GM13976 (cell line): ENCODE measurements around the gene GPAT2.
"Not testable (repeated sequence)": the region's sequence is repeated elsewhere in the genome, so short reads cannot be mapped to it uniquely, and the experiment has no call there.

Experiments
- DNase-seq: peaks from one replicate; pipeline ENCODE4 v3.0.0; 2012; ENCODE audit warnings: low spot score
- in situ Hi-C: fragments of 300-500 bp; cut with MboI; formaldehyde crosslinking; loops from one replicate; pipeline ENCODE4 v1.12.0; 2022; ENCODE audit warnings: low sequenced_read_pairs, mixed read lengths, inconsistent platforms; ENCODE audit not compliant: unreplicated experiment
- TF ChIP-seq, protein P1 (sequence below): IDR thresholded peaks from 2 replicates; pipeline ENCODE4 v1.5.1; 2012; ENCODE audit warnings: borderline replicate concordance, mild to moderate bottlenecking; ENCODE audit not compliant: insufficient read depth; ENCODE audit errors: extremely low read depth, missing control alignments, control extremely low read depth

Gene GPAT2

DNA sequence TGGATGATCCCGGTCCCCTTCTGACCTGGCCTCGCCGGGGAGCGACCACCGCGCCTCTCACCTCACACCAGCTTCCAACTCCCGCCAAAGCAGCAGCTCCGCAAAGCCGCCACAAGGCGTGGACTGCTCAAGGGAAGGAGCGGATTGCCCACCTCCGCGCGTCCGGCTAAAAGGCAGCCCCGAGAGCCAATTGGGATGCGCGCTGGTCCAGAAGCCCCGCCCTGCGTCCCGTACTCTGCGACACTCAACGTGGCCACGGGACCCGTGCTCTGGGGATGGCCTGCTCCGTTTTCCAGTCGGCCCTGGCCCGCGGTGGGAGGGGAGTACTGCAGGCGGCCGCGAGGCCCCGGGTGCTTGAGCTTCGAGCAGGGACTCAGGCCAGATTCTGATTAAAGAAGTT lies at the start of gene GPAT2:
Gene GPAT2 (minus strand): TSS at position 125 of the 400 bp plus-strand sequence. CDS start 2,557 bp downstream, outside the sequence.
- DNase-seq, in situ Hi-C loops: not testable (repeated sequence)

GRCh38 chr2:96083989-96084857 lies 49.5 kb upstream of the GPAT2 start:
- DNase-seq, result no peak
- in situ Hi-C loops, result no loop called here
- TF ChIP-seq, protein P1, sequence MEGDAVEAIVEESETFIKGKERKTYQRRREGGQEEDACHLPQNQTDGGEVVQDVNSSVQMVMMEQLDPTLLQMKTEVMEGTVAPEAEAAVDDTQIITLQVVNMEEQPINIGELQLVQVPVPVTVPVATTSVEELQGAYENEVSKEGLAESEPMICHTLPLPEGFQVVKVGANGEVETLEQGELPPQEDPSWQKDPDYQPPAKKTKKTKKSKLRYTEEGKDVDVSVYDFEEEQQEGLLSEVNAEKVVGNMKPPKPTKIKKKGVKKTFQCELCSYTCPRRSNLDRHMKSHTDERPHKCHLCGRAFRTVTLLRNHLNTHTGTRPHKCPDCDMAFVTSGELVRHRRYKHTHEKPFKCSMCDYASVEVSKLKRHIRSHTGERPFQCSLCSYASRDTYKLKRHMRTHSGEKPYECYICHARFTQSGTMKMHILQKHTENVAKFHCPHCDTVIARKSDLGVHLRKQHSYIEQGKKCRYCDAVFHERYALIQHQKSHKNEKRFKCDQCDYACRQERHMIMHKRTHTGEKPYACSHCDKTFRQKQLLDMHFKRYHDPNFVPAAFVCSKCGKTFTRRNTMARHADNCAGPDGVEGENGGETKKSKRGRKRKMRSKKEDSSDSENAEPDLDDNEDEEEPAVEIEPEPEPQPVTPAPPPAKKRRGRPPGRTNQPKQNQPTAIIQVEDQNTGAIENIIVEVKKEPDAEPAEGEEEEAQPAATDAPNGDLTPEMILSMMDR, result no peak

DNA sequence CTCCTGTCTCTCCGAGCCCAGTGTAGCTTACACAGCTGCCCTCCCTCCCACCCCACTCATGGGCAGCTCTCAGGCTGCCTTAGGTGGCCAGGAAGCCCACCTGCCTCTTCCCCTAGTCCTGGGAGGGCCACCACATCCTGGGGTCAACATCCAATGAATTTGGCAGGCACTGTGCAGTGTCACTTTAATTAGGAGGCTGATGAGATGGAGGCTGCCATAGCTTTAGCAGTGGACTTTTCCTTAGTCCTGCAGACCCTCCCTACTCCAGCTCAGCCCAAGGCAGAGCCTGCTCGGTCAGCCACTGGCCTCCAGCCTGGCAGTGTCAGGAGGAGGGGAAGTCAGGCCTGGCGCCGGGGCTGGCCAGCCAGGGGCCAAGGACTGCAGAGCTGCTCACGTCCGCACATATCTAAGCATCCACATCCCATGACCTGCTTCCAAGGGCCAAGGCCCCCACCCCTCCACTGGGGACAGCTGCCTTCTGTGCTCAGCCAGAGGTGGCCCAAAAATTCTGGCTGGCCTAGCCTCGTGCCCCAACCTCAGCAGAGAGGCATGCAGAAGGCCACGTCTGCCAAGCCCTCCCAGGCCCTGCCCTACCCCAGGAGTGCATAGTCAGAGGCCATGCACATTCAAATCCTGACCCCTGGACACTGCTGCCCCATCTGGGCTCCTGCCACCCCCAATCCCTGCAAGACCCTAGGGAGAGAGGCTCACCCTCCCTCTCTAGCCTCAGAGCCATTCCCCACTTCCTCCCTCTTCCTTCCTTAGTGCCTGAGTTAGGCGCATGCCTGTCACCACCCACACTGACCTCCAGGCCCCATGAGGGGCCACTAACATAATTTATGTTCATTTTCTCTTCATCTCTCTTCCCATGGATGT lies 48.6 kb upstream of the GPAT2 start:
- in situ Hi-C loops, result no loop called here
- DNase-seq, result no peak
- TF ChIP-seq, protein P1, result no peak

GRCh38 chr2:96082211-96083063 lies 47.7 kb upstream of the GPAT2 start:
- TF ChIP-seq, protein P1, result no peak

DNA sequence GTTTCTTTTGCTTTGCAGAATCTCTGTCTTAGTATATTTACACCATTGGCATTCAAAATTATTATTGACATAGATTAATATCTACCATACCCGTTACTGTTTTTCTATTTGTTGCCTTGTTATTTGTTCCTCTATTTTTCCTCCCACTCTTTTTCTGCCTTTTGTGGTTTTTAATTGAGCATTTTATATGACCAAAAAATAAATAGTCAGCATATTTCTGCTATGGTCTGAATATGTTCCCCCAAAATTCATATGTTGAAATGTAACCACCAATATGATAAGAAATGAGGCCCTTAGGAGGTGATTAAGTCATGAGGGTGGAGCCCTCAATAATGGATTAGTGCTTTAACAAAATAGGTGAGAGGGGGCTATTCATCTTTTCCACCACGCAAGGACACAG lies 46.3 kb upstream of the GPAT2 start:
- in situ Hi-C loops, result no loop called here
- no peak for DNase-seq
- TF ChIP-seq, protein P1, result no peak

More at GRCh38 chr2:96082211-96083063, 47.7 kb upstream of the GPAT2 start:
- in situ Hi-C loops, result no loop called here
- no peak for DNase-seq

DNA sequence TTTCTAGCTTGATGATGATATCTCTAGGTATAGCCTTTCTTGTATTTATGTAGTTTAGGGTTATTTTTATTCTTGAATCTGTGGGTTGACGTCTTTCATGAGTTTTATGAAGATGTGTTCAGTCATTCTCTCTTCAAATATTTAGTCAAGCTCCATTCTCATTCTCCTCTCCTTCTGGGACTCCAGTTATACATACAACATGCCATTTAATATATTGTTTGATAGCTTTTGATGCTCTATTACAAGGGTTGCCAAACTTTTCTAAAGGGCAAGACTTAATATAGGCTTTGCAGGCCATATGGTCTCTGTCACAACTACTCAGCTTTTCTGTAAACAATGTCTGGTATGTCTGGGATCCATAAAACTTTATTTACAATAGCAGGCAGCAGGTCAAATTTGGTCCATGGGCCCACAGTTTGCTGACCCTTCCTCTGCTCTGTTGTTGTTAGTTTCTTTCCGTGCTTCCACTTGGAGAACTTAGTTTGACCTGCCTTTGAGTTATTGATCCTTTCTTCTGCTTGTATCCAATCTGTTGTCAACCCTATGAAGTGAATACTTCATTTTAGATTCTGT lies 40.6 kb upstream of the GPAT2 start:
- TF ChIP-seq, protein P1, result no peak
- no peak for DNase-seq
- in situ Hi-C loops, result no loop called here
